SK-N-SH (cell line): ENCODE measurements around the gene TAF6. TPM values are rescaled to one million over a fixed set of nuclear protein-coding genes. Genes with fewer than 3 reads are reported as not detected.
A peak's percentile ranks its signal among the peaks of the same experiment; 100 is the strongest.
"Not testable (repeated sequence)": the region's sequence is repeated elsewhere in the genome, so short reads cannot be mapped to it uniquely, and the experiment has no call there.

Experiments
- CTCF ChIA-PET: fragments of 300-600, 350-600 bp; formaldehyde crosslinking; extraction: SDS; loops from one replicate; lab custom pipeline; 2021; lab: Yijun Ruan, JAX
- POLR2A ChIA-PET: fragments of 350-600 bp; sonication (Branson Sonifier 250); formaldehyde crosslinking; extraction: SDS; loops from one replicate; lab custom pipeline; 2020; ENCODE audit warnings: antibody characterized with exemption, inconsistent platforms; lab: Yijun Ruan, JAX
- DNase-seq: peaks from one replicate; pipeline ENCODE4 v3.0.0; 2012
- H2AFZ ChIP-seq: fragments of 200-600 bp; sonication (generic); 2 replicates; pipeline ENCODE4 v1.8.1; 2016; ENCODE audit warnings: antibody characterized with exemption, mild to moderate bottlenecking, low read depth
- H3F3A ChIP-seq: fragments of 200-600 bp; sonication (generic); replicated peaks from 2 replicates; pipeline ENCODE3; 2016; ENCODE audit warnings: antibody characterized with exemption, mild to moderate bottlenecking; ENCODE audit not compliant: insufficient read depth
- H3K27ac ChIP-seq, 2 experiments: fragments of 200-500 bp in 1 of 2; fragments of 200-600 bp in 1 of 2; sonication (Bioruptor generic) in 1 of 2; sonication (generic), shearing (Covaris generic) in 1 of 2; 2 replicates each; pipeline versions ENCODE4 v1.5.1 to v1.6.1; 2014 to 2016; ENCODE audit warnings: low read depth in 2 of 2, inconsistent platforms in 1 of 2, low read length in 1 of 2, mild to moderate bottlenecking in 1 of 2, mixed read lengths in 1 of 2
- H3K27me3 ChIP-seq: fragments of 200-600 bp; sonication (generic), shearing (Covaris generic); 2 replicates; pipeline ENCODE4 v1.6.1; 2016; ENCODE audit warnings: mixed run types; ENCODE audit not compliant: insufficient read depth
- H3K36me3 ChIP-seq, 2 experiments: fragments of 200-500 bp in 1 of 2; fragments of 200-600 bp in 1 of 2; sonication (Bioruptor generic) in 1 of 2; sonication (generic) in 1 of 2; replicated peaks in 1 of 2; 2 replicates each; pipeline versions ENCODE3 to v1.5.1; 2014 to 2016; ENCODE audit warnings: low read length in 1 of 2, mild to moderate bottlenecking in 1 of 2; ENCODE audit not compliant: insufficient read depth in 2 of 2, control insufficient read depth in 1 of 2
- H3K4me1 ChIP-seq, 2 experiments: fragments of 200-500 bp in 1 of 2; fragments of 200-600 bp in 1 of 2; sonication (Bioruptor generic) in 1 of 2; sonication (generic), shearing (Covaris generic) in 1 of 2; 2 replicates each; pipeline versions ENCODE4 v1.5.1 to v1.6.1; 2014 to 2016; ENCODE audit warnings: low read depth in 1 of 2, low read length in 1 of 2, mixed run types in 1 of 2; ENCODE audit not compliant: insufficient read depth in 2 of 2, control insufficient read depth in 1 of 2
- H3K4me2 ChIP-seq: fragments of 200-600 bp; sonication (generic), shearing (Covaris generic); 2 replicates; pipeline ENCODE4 v1.6.1; 2017; ENCODE audit warnings: mixed run types
- H3K4me3 ChIP-seq, 2 experiments: fragments of 200-500 bp in 1 of 2; fragments of 200-600 bp in 1 of 2; sonication (Bioruptor generic) in 1 of 2; sonication (generic), shearing (Covaris generic) in 1 of 2; 2 replicates each; pipeline versions ENCODE4 v1.5.1 to v1.8.1; 2014 to 2016; ENCODE audit warnings: low read depth in 2 of 2, inconsistent platforms in 1 of 2, low read length in 1 of 2, mild to moderate bottlenecking in 1 of 2, mixed read lengths in 1 of 2, moderate library complexity in 1 of 2
- H3K79me2 ChIP-seq: fragments of 200-600 bp; sonication (generic); 2 replicates; pipeline ENCODE4 v1.8.1; 2017; ENCODE audit warnings: mild to moderate bottlenecking; ENCODE audit not compliant: insufficient read depth
- H3K9ac ChIP-seq: fragments of 200-600 bp; sonication (generic); 2 replicates; pipeline ENCODE4 v1.6.1; 2017; ENCODE audit warnings: mixed run types
- H3K9me2 ChIP-seq: fragments of 200-600 bp; sonication (generic); 2 replicates; pipeline ENCODE4 v1.6.1; 2017; ENCODE audit warnings: mixed run types
- H3K9me3 ChIP-seq: fragments of 200-600 bp; sonication (generic); 2 replicates; pipeline ENCODE4 v1.6.1; 2017; ENCODE audit warnings: mixed run types, mild to moderate bottlenecking, moderate library complexity
- H4K20me1 ChIP-seq: fragments of 200-600 bp; sonication (generic); 2 replicates; pipeline ENCODE4 v1.6.1; 2017; ENCODE audit warnings: mild to moderate bottlenecking, mixed run types; ENCODE audit not compliant: insufficient read depth
- CHD2 ChIP-seq: fragments of 150-350 bp; IDR thresholded peaks from 2 replicates; pipeline ENCODE4 v1.6.1; 2018; ENCODE audit warnings: low read length; ENCODE audit not compliant: partially characterized antibody
- EZH2phosphoT487 ChIP-seq: fragments of 200-600 bp; sonication (generic); IDR thresholded peaks from 2 replicates; pipeline ENCODE4 v1.6.1; 2017; ENCODE audit warnings: low read depth, mixed run types, mild to moderate bottlenecking, antibody characterized with exemption, moderate library complexity, borderline replicate concordance
- FOSL2 ChIP-seq: IDR thresholded peaks from 2 replicates; pipeline ENCODE4 v1.4.0; 2012; ENCODE audit warnings: low read depth, mild to moderate bottlenecking, moderate library complexity, borderline replicate concordance
- GABPA ChIP-seq: IDR thresholded peaks from 2 replicates; pipeline ENCODE4 v1.4.0; 2012; ENCODE audit warnings: low read depth, mild to moderate bottlenecking
- GATA2 ChIP-seq: sonication (generic); formaldehyde crosslinking; IDR thresholded peaks from 2 replicates; pipeline ENCODE4 v1.5.0; 2020; ENCODE audit warnings: mild to moderate bottlenecking, missing genetic modification reagents
- NRF1 ChIP-seq: IDR thresholded peaks from 2 replicates; pipeline ENCODE4 v1.6.1; 2012; ENCODE audit warnings: low read depth, mild to moderate bottlenecking, low read length
- RAD21 ChIP-seq: IDR thresholded peaks from 2 replicates; pipeline ENCODE4 v1.6.1; 2012; ENCODE audit warnings: mild to moderate bottlenecking, low read length
- RFX5 ChIP-seq: IDR thresholded peaks from 2 replicates; pipeline ENCODE4 v1.6.1; 2012; ENCODE audit warnings: mild to moderate bottlenecking, improper control_type of control experiment, low read length
- SMC3 ChIP-seq: IDR thresholded peaks from 2 replicates; pipeline ENCODE4 v1.6.1; 2012; ENCODE audit warnings: low read depth, low read length, improper control_type of control experiment
- TAF1 ChIP-seq: IDR thresholded peaks from 2 replicates; pipeline ENCODE4 v1.6.1; 2012; ENCODE audit warnings: low read depth, mild to moderate bottlenecking, low read length, moderate library complexity, borderline replicate concordance
- WGBS: methylation state at CpG from one replicate; pipeline ENCODE4 v1.1.6; 2017; ENCODE audit warnings: low lambda C conversion rate; 5-methylcytosine and 5-hydroxymethylcytosine counted together
- polyA plus RNA-seq, 3 experiments: library from polyadenylated mRNA; depleted of rRNA; stranded (reverse); fragments of >200 nt; gene quantifications; 2 replicates each; pipeline ENCODE4 v1.2.3, GENCODE V29; 2012
- TF ChIP-seq, protein P1 (sequence below): fragments of 200-600 bp; sonication (generic); IDR thresholded peaks from 2 replicates; pipeline ENCODE4 v1.6.1; 2017; ENCODE audit warnings: antibody characterized with exemption, mild to moderate bottlenecking, moderate library complexity
- TF ChIP-seq, protein P2 (sequence below): fragments of 150-350 bp; IDR thresholded peaks from 2 replicates; pipeline ENCODE4 v1.6.1; 2016; ENCODE audit warnings: mild to moderate bottlenecking, low read depth, low read length
- TF ChIP-seq, protein P3 (sequence below): fragments of 150-350 bp; IDR thresholded peaks from 2 replicates; pipeline ENCODE4 v1.6.1; 2017; ENCODE audit warnings: antibody characterized with exemption, low read length, low read depth, borderline replicate concordance

The TAF6 gene
- polyA plus RNA-seq, 1 of the 3 experiments (the other 2 are of a cell fraction): 70.5 TPM

DNA sequence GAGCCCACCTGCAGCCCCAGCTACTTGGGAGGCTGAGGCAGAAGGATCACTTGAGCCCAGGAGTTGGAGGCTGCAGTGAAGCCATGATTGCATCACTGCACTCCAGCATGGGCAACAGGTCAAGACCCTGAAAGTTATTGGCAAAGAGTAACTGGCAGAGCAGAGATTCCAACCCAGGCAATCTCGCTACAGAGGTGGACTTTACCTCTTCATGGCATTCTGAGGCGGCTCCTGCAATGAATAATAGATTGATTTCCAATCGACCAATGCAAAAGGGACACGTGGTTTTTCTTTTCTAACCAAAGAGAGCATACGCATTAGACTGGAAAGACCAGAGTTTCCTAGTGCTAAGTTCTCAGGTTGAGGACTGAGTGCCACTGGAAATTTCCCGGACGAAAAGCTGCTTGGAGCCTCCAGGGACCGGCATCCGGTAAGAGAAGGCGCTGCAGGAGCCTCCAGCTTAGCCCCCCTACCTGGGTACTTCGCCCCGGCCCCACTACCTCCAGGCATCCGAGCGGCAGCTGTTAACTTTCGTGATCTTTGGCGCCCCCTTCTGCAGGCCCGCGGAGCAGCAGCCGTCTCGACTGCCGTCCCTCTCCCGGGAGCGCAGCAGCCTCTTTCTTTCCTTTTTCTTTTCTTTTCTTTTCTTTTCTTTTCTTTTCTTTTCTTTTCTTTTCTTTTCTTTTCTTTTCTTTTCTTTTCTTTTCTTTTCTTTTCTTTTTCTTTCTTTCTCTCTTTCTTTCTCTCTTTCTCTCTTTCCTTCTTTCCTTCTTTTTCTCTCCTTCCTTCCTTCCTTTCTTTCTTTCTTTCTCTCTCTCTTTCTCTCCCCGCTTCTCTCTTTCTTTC, 11.7 kb upstream of the TAF6 start:
- ChIA-PET CTCF (interaction anchor here (0.6 to 13.6 kb wide), 50 partner anchors 9 to 596 kb away, joined by 3 to 262 read pairs (median 5); partner anchors contain the start of genes AP4M1, CNPY4, GAL3ST4 and GPC2), POLR2A (interaction anchor here (0.7 to 3.1 kb wide), 3 partner anchors 18 to 46 kb away, joined by 3 to 12 read pairs (median 3); partner anchors contain the start of genes AP4M1, LAMTOR4 and MCM7)
- Histone ChIP-seq H3F3A (peaks cover 31% of the 10 kb centered on the region), H3K79me2 (peaks cover 7% of the 10 kb centered on the region; the same call in 1 of the 2 replicates), H3K9ac (no peak overlapping the region), H3K27me3 (no peaks in the 10 kb centered on the region), H4K20me1 (no peaks in the 10 kb centered on the region), H3K4me2 (peak overlapping the region; percentile 54), H3K4me3 (no peak overlapping the region; a peak in 1 of 4 replicates), H3K36me3 (no peaks in the 10 kb centered on the region), H2AFZ (peak overlapping the region; percentile 83), H3K27ac (no peak overlapping the region), H3K4me1 (peaks cover 10% of the 10 kb centered on the region in 2 experiments; a peak in 2 of 4 replicates), H3K9me3 (no peaks in the 10 kb centered on the region), H3K9me2 (no peaks in the 10 kb centered on the region)
- peak; percentile 88 for DNase-seq
- 20% methylated on average over 24 of the region's 24 CpGs for WGBS
- TF ChIP-seq CHD2 (no peak), SMC3 (peak; percentile 59), RAD21 (peak; percentile 79)
- TF ChIP-seq, protein P1, sequence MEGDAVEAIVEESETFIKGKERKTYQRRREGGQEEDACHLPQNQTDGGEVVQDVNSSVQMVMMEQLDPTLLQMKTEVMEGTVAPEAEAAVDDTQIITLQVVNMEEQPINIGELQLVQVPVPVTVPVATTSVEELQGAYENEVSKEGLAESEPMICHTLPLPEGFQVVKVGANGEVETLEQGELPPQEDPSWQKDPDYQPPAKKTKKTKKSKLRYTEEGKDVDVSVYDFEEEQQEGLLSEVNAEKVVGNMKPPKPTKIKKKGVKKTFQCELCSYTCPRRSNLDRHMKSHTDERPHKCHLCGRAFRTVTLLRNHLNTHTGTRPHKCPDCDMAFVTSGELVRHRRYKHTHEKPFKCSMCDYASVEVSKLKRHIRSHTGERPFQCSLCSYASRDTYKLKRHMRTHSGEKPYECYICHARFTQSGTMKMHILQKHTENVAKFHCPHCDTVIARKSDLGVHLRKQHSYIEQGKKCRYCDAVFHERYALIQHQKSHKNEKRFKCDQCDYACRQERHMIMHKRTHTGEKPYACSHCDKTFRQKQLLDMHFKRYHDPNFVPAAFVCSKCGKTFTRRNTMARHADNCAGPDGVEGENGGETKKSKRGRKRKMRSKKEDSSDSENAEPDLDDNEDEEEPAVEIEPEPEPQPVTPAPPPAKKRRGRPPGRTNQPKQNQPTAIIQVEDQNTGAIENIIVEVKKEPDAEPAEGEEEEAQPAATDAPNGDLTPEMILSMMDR: peak; percentile 98

DNA sequence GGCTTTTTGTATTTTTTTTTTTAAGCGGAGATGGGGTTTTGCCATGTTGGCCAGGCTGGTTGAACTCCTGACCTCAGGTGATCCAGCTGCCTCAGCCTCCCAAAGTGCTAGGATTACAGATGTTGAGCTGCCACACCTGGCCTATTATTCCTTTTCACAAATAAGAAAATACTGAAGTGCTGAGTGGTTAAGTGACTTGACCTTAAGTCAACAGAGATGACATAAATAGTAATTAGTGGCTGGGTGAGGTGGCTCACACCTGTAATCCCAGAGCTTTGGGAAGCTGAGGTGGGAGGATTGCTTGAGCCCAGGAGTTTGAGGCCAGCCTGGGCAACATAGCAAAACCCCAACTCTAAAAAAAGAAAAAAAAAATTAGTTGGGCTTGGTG, 11.1 kb upstream of the TAF6 start:
- POLR2A ChIA-PET: interaction anchor here (0.9 to 3.1 kb wide), 4 partner anchors 16 to 29 kb away, joined by 3 to 19 read pairs (median 8); partner anchors contain the start of genes AP4M1, LAMTOR4 and MCM7
- not testable (repeated sequence) for H3K4me2 ChIP-seq, H3K36me3 ChIP-seq, H2AFZ ChIP-seq, H3K9me3 ChIP-seq, H4K20me1 ChIP-seq, H3K9ac ChIP-seq, H3K4me3 ChIP-seq, H3K27ac ChIP-seq, H3K9me2 ChIP-seq, DNase-seq, H3K27me3 ChIP-seq
- CTCF ChIA-PET: interaction anchor here (0.6 to 13.6 kb wide), 39 partner anchors 8 to 596 kb away, joined by 3 to 262 read pairs (median 6); partner anchors contain the start of genes AP4M1, CNPY4, GAL3ST4 and GPC2
- Histone ChIP-seq H3K79me2 (peaks cover 13% of the 10 kb centered on the region; the same call in 1 of the 2 replicates), H3F3A (peaks cover 34% of the 10 kb centered on the region), H3K4me1 (peaks cover 10 to 16% of the 10 kb centered on the region in 2 experiments; a peak in 2 of 4 replicates)
- WGBS: 83% methylated on average over 1 of the region's 1 CpG

DNA sequence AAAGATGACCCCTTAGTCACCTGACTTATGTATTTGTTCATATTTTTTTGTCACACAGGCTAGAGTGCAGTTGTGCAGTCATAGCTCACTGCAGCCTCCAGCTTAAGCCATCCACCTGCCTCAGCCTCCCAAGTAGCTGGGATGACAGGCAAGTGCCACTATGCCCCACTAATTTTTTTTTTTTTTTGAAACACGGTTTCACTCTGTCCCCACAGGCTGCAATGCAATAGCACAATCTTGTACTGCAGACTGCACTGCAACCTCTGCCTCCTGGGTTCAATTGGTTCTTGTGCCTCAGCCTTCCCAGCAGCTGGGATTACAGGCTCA, 9.4 kb upstream of the TAF6 start:
- Histone ChIP-seq H3K4me1 (peaks cover 10 to 20% of the 10 kb centered on the region in 2 experiments; a peak in 2 of 4 replicates), H3K27ac (no peak overlapping the region), H3K27me3 (no peaks in the 10 kb centered on the region), H3K4me2 (0 out of 2 replicates have a peak overlapping the region, but pooled peaks have one; percentile 90), H3K9me2 (no peaks in the 10 kb centered on the region), H3K9ac (no peak overlapping the region), H3K9me3 (no peaks in the 10 kb centered on the region), H3K79me2 (peaks cover 27% of the 10 kb centered on the region; the same call in 1 of the 2 replicates), H3K4me3 (no peak overlapping the region), H3F3A (peaks cover 45% of the 10 kb centered on the region), H3K36me3 (peaks cover 8 to 16% of the 10 kb centered on the region in 2 experiments), H4K20me1 (no peaks in the 10 kb centered on the region), H2AFZ (no peak overlapping the region)
- POLR2A ChIA-PET: interaction anchor here (0.6 to 2.7 kb wide), 6 partner anchors 26 to 761 kb away, joined by 3 to 19 read pairs (median 4); partner anchors contain the start of genes AP4M1, MCM7, UFSP1 and ZSCAN21
- CTCF ChIA-PET: interaction anchor here (0.6 to 13.6 kb wide), 15 partner anchors 11 to 577 kb away, joined by 3 to 262 read pairs (median 5); partner anchors contain the start of genes AP4M1, GAL3ST4, MCM7 and PVRIG
- WGBS: 76% methylated on average over 1 of the region's 1 CpG
- DNase-seq: no peak
- TF ChIP-seq TAF1: no peak
- TF ChIP-seq NRF1: no peak
- TF ChIP-seq FOSL2: no peak
- TF ChIP-seq, protein P2, sequence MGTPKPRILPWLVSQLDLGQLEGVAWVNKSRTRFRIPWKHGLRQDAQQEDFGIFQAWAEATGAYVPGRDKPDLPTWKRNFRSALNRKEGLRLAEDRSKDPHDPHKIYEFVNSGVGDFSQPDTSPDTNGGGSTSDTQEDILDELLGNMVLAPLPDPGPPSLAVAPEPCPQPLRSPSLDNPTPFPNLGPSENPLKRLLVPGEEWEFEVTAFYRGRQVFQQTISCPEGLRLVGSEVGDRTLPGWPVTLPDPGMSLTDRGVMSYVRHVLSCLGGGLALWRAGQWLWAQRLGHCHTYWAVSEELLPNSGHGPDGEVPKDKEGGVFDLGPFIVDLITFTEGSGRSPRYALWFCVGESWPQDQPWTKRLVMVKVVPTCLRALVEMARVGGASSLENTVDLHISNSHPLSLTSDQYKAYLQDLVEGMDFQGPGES: no peak
- no peak for TF ChIP-seq GABPA
- no peak for TF ChIP-seq RFX5
- no peak for TF ChIP-seq GATA2 (CRISPR knock-in tag)
- no peak for TF ChIP-seq EZH2phosphoT487
- TF ChIP-seq, protein P3, sequence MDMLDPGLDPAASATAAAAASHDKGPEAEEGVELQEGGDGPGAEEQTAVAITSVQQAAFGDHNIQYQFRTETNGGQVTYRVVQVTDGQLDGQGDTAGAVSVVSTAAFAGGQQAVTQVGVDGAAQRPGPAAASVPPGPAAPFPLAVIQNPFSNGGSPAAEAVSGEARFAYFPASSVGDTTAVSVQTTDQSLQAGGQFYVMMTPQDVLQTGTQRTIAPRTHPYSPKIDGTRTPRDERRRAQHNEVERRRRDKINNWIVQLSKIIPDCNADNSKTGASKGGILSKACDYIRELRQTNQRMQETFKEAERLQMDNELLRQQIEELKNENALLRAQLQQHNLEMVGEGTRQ: no peak
